SK-N-SH treated with all-trans-retinoic acid at 6 μM for 48 hours (cell line): Measurements from ENCODE around the gene CLHC1.

ENCODE experiments used
- CREB5 ChIP-seq: fragments of 250-450 bp; sonication (Bioruptor Pico); IDR thresholded peaks from 2 replicates; pipeline ENCODE4 v1.5.1; 2020; ENCODE audit warnings: low read depth, mild to moderate bottlenecking, moderate library complexity
- CSDC2 ChIP-seq: fragments of 250-450 bp; sonication (Bioruptor Pico); IDR thresholded peaks from 2 replicates; pipeline ENCODE4 v1.5.0; 2020; ENCODE audit warnings: mild to moderate bottlenecking, moderate library complexity
- ESRRG ChIP-seq: fragments of 250-450 bp; sonication (Bioruptor Pico); IDR thresholded peaks from 2 replicates; pipeline ENCODE4 v1.6.1; 2021; ENCODE audit warnings: mild to moderate bottlenecking
- PATZ1 ChIP-seq: fragments of 250-450 bp; sonication (Bioruptor Pico); IDR thresholded peaks from 2 replicates; pipeline ENCODE4 v1.8.0; 2020; ENCODE audit warnings: mild to moderate bottlenecking, moderate library complexity, borderline replicate concordance
- RARB ChIP-seq: fragments of 250-450 bp; sonication (Bioruptor Pico); IDR thresholded peaks from 2 replicates; pipeline ENCODE4 v1.8.0; 2021; ENCODE audit warnings: mild to moderate bottlenecking, moderate library complexity
- ZFP3 ChIP-seq: fragments of 250-450 bp; sonication (Bioruptor Pico); IDR thresholded peaks from 2 replicates; pipeline ENCODE4 v1.5.0; 2020; ENCODE audit warnings: mild to moderate bottlenecking, moderate library complexity
- ZNF565 ChIP-seq: fragments of 450-650 bp; formaldehyde crosslinking; conservative IDR thresholded peaks from 2 replicates; pipeline ENCODE4 v1.5.0; 2020; ENCODE audit warnings: low read depth, mild to moderate bottlenecking, moderate library complexity

- TF ChIP-seq ZNF565, result no peak
- no peak for TF ChIP-seq ESRRG (CRISPR knock-in tag)
- TF ChIP-seq PATZ1 (CRISPR knock-in tag), result no peak
- no peak for TF ChIP-seq RARB (CRISPR knock-in tag)
- TF ChIP-seq CSDC2 (CRISPR knock-in tag), result no peak
- no peak for TF ChIP-seq ZFP3
- no peak for TF ChIP-seq CREB5 (CRISPR knock-in tag)
Observed at GRCh38 chr2:55148269-55148668, 83.8 kb downstream of the CLHC1 start.
